Neutrophil (primary cell): Measurements from ENCODE around the gene ANKH.

Experiments
- H3K27ac ChIP-seq: fragments of 200-600 bp; sonication (generic); 2 replicates; pipeline ENCODE4 v1.5.1; 2016; ENCODE audit warnings: mild to moderate bottlenecking, moderate library complexity
- H3K27me3 ChIP-seq: fragments of 200-600 bp; sonication (generic); 2 replicates; pipeline ENCODE4 v1.6.0; 2016; ENCODE audit warnings: mild to moderate bottlenecking
- H3K36me3 ChIP-seq: fragments of 200-600 bp; sonication (generic); 2 replicates; pipeline ENCODE4 v1.5.1; 2017
- H3K4me1 ChIP-seq, 2 experiments: fragments of 200-600 bp in 1 of 2; sonication (generic) in 1 of 2; 1 replicate in 1 of 2; 2 replicates in 1 of 2; pipeline versions ENCODE4 v1.5.1 to v1.6.1; 2013 to 2016; ENCODE audit warnings: low read depth in 1 of 2, low read length in 1 of 2, mild to moderate bottlenecking in 1 of 2, moderate library complexity in 1 of 2; ENCODE audit not compliant: control insufficient read depth in 1 of 2, insufficient read depth in 1 of 2
- H3K4me3 ChIP-seq, 2 experiments: fragments of 200-600 bp in 1 of 2; sonication (generic) in 1 of 2; 1 replicate in 1 of 2; 2 replicates in 1 of 2; pipeline ENCODE4 v1.5.1; 2013 to 2016; ENCODE audit warnings: low read depth in 1 of 2, low read length in 1 of 2, mild to moderate bottlenecking in 1 of 2, moderate library complexity in 1 of 2
- H3K9me3 ChIP-seq: fragments of 200-600 bp; sonication (generic); 2 replicates; pipeline ENCODE4 v1.5.1; 2016
- CTCF ChIP-seq: fragments of 200-600 bp; sonication (generic); IDR thresholded peaks from 2 replicates; pipeline ENCODE4 v1.5.1; 2016; ENCODE audit warnings: antibody characterized with exemption

ANKH gene

GRCh38 chr5:14869233-14869632, 2.3 kb downstream of the ANKH start:
- Histone ChIP-seq H3K27ac (no peak overlapping the region), H3K9me3 (no peaks in the 10 kb centered on the region), H3K4me3 (no peak overlapping the region), H3K36me3 (no peaks in the 10 kb centered on the region), H3K27me3 (peaks cover 63% of the 10 kb centered on the region), H3K4me1 (peaks cover 4 to 13% of the 10 kb centered on the region in 2 experiments)
- no peak for TF ChIP-seq CTCF

- Histone ChIP-seq H3K36me3 (no peaks in the 10 kb centered on the region), H3K4me3 (no peak overlapping the region), H3K27ac (no peak overlapping the region), H3K4me1 (peaks cover 4 to 13% of the 10 kb centered on the region in 2 experiments), H3K27me3 (peaks cover 59% of the 10 kb centered on the region), H3K9me3 (no peaks in the 10 kb centered on the region)
- no peak for TF ChIP-seq CTCF
Observed at GRCh38 chr5:14868771-14869170, 2.8 kb downstream of the ANKH start.

GRCh38 chr5:14864181-14864812, 7.3 kb downstream of the ANKH start:
- Histone ChIP-seq H3K4me3 (no peak overlapping the region), H3K27ac (no peak overlapping the region), H3K4me1 (no peaks in the 10 kb centered on the region), H3K27me3 (peaks cover 16% of the 10 kb centered on the region), H3K36me3 (no peaks in the 10 kb centered on the region), H3K9me3 (no peaks in the 10 kb centered on the region)
- no peak for TF ChIP-seq CTCF

GRCh38 chr5:14863105-14863504, 8.5 kb downstream of the ANKH start:
- Histone ChIP-seq H3K27me3 (peaks cover 4% of the 10 kb centered on the region), H3K4me3 (no peak overlapping the region), H3K4me1 (no peaks in the 10 kb centered on the region), H3K9me3 (no peaks in the 10 kb centered on the region), H3K36me3 (no peaks in the 10 kb centered on the region), H3K27ac (no peak overlapping the region)
- no peak for TF ChIP-seq CTCF

GRCh38 chr5:14861123-14861765, 10.3 kb downstream of the ANKH start:
- Histone ChIP-seq H3K4me3 (no peak overlapping the region), H3K36me3 (no peaks in the 10 kb centered on the region), H3K27ac (no peak overlapping the region), H3K4me1 (no peaks in the 10 kb centered on the region), H3K27me3 (no peaks in the 10 kb centered on the region), H3K9me3 (no peaks in the 10 kb centered on the region)
- no peak for TF ChIP-seq CTCF
